Mesendoderm (in vitro differentiated cells): Measurements from ENCODE around the gene EMC1.
"Not testable (repeated sequence)": the region's sequence is repeated elsewhere in the genome, so short reads cannot be mapped to it uniquely, and the experiment has no call there.

Source experiments
- DNase-seq: peaks from one replicate; pipeline ENCODE4 v3.0.0; 2013
- H2AK5ac ChIP-seq: 2 replicates; pipeline ENCODE4 v1.6.1; 2013; ENCODE audit warnings: low read length, inconsistent platforms
- H2BK120ac ChIP-seq: 2 replicates; pipeline ENCODE4 v1.6.1; 2013; ENCODE audit warnings: low read depth, mild to moderate bottlenecking, low read length, moderate library complexity, mixed read lengths
- H2BK15ac ChIP-seq: replicated peaks from 2 replicates; pipeline ENCODE4 v1.6.1; 2013; ENCODE audit warnings: low read depth, mild to moderate bottlenecking, moderate library complexity
- H2BK5ac ChIP-seq: 2 replicates; pipeline ENCODE4 v1.6.1; 2013; ENCODE audit warnings: low read length, inconsistent platforms
- H3K18ac ChIP-seq: 2 replicates; pipeline ENCODE4 v1.6.1; 2013; ENCODE audit warnings: mild to moderate bottlenecking, low read length, mixed read lengths
- H3K23ac ChIP-seq: one replicate; pipeline ENCODE4 v1.6.1; 2013; ENCODE audit warnings: low read length
- H3K27ac ChIP-seq: 2 replicates; pipeline ENCODE4 v1.5.1; 2013; ENCODE audit warnings: low read depth, mild to moderate bottlenecking, inconsistent platforms, low read length, moderate library complexity
- H3K27me3 ChIP-seq: 2 replicates; pipeline ENCODE4 v1.6.1; 2013; ENCODE audit warnings: low read length, control low read depth, mild to moderate bottlenecking, inconsistent platforms; ENCODE audit not compliant: insufficient read depth, poor library complexity
- H3K36me3 ChIP-seq: 2 replicates; pipeline ENCODE4 v1.6.1; 2013; ENCODE audit warnings: low read length, inconsistent platforms; ENCODE audit not compliant: control insufficient read depth, insufficient read depth
- H3K4ac ChIP-seq: one replicate; pipeline ENCODE4 v1.6.1; 2013; ENCODE audit warnings: low read depth, mild to moderate bottlenecking, low read length, moderate library complexity
- H3K4me1 ChIP-seq: 2 replicates; pipeline ENCODE4 v1.6.1; 2013; ENCODE audit warnings: low read depth, low read length, inconsistent platforms; ENCODE audit not compliant: control insufficient read depth
- H3K4me2 ChIP-seq: 2 replicates; pipeline ENCODE4 v1.6.1; 2013; ENCODE audit warnings: low read length
- H3K4me3 ChIP-seq: 2 replicates; pipeline ENCODE4 v1.5.1; 2013; ENCODE audit warnings: mild to moderate bottlenecking, low read length
- H3K56ac ChIP-seq: one replicate; pipeline ENCODE4 v1.6.1; 2013; ENCODE audit warnings: low read length
- H3K79me1 ChIP-seq: 2 replicates; pipeline ENCODE4 v1.6.1; 2013; ENCODE audit warnings: low read length, inconsistent platforms
- H3K79me2 ChIP-seq: 2 replicates; pipeline ENCODE4 v1.6.1; 2013; ENCODE audit warnings: mild to moderate bottlenecking, low read length; ENCODE audit not compliant: control insufficient read depth, insufficient read depth
- H3K9ac ChIP-seq: 2 replicates; pipeline ENCODE4 v1.6.1; 2013; ENCODE audit warnings: low read length, inconsistent platforms
- H4K5ac ChIP-seq: one replicate; pipeline ENCODE4 v1.6.1; 2013; ENCODE audit warnings: low read length
- H4K8ac ChIP-seq: one replicate; pipeline ENCODE4 v1.6.1; 2013; ENCODE audit warnings: low read depth, mild to moderate bottlenecking, control low read depth, low read length, moderate library complexity
- WGBS: extraction: QIAGEN DNeasy Blood & Tissue Kit; methylation state at CpG from one replicate; pipeline ENCODE4 v1.1.7; 2013; ENCODE audit warnings: low lambda C conversion rate, missing lambda C conversion rate; ENCODE audit not compliant: insufficient coverage; ENCODE audit errors: extremely low coverage; 5-methylcytosine and 5-hydroxymethylcytosine counted together

Gene EMC1

GRCh38 chr1:19257178-19257914, 6.0 kb upstream of the EMC1 start:
- no peak overlapping the region for H2BK120ac ChIP-seq

GRCh38 chr1:19256301-19256700, 5.0 kb upstream of the EMC1 start:
- not testable (repeated sequence) for H3K4me2 ChIP-seq

More at GRCh38 chr1:19257178-19257914, 6.0 kb upstream of the EMC1 start:
- Histone ChIP-seq H3K4ac (no peak overlapping the region), H2BK15ac (no peak overlapping the region), H3K79me1 (peaks cover 14% of the 10 kb centered on the region), H3K9ac (no peak overlapping the region), H3K27me3 (no peaks in the 10 kb centered on the region), H3K27ac (no peak overlapping the region), H3K23ac (no peak overlapping the region), H3K4me3 (no peak overlapping the region), H2AK5ac (no peak overlapping the region), H3K79me2 (peaks cover 35% of the 10 kb centered on the region), H3K4me1 (peaks cover 4% of the 10 kb centered on the region), H3K18ac (no peak overlapping the region), H4K5ac (no peak overlapping the region), H3K56ac (no peak overlapping the region), H3K4me2 (no peak overlapping the region), H2BK5ac (no peak overlapping the region), H4K8ac (no peak overlapping the region), H3K36me3 (peaks cover 18% of the 10 kb centered on the region)
- no CpG with 5 or more reads among the region's 15 CpGs for WGBS
- no peak for DNase-seq

DNA sequence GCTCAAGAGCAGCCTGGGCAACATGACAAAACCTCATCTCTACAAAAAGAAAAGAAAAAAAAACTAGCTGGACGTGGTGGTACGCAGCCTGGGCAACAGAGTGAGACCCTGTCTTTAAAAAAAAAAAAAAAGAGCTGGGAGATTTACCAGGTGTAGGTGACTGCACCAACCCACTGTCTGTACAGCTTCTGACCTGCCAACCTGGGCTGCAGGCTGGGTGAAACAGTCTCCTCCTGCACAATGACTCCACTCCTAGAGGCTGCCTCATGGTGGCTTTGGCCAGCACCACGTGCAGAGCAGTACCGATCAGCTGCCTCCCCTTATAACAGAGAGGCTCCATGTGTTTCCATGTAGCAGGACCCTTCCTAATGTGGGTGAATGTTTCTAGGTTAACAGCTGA, 4.0 kb upstream of the EMC1 start:
- Histone ChIP-seq H3K9ac (no peak overlapping the region), H3K79me1 (peaks cover 22% of the 10 kb centered on the region), H3K36me3 (peaks cover 14% of the 10 kb centered on the region), H3K79me2 (peaks cover 52% of the 10 kb centered on the region), H2BK5ac (no peak overlapping the region), H3K18ac (no peak overlapping the region), H4K8ac (no peak overlapping the region), H3K4me1 (peaks cover 6% of the 10 kb centered on the region), H3K23ac (no peak overlapping the region), H3K4ac (no peak overlapping the region), H2AK5ac (no peak overlapping the region), H4K5ac (no peak overlapping the region), H2BK120ac (no peak overlapping the region), H3K4me3 (no peak overlapping the region), H2BK15ac (no peak overlapping the region), H3K4me2 (no peak overlapping the region), H3K27ac (no peak overlapping the region), H3K56ac (no peak overlapping the region), H3K27me3 (no peaks in the 10 kb centered on the region)
- WGBS = no CpG with 5 or more reads among the region's 4 CpGs
- no peak for DNase-seq

More at GRCh38 chr1:19256301-19256700, 5.0 kb upstream of the EMC1 start:
- H3K4ac ChIP-seq, H3K4me3 ChIP-seq, H2AK5ac ChIP-seq, H3K56ac ChIP-seq, H3K9ac ChIP-seq, H2BK5ac ChIP-seq, H3K27me3 ChIP-seq, H4K8ac ChIP-seq, H3K23ac ChIP-seq, H2BK15ac ChIP-seq, DNase-seq, H4K5ac ChIP-seq, H3K4me1 ChIP-seq, H2BK120ac ChIP-seq, H3K18ac ChIP-seq, H3K27ac ChIP-seq: not testable (repeated sequence)
- peaks cover 18% of the 10 kb centered on the region for H3K36me3 ChIP-seq
- WGBS = no CpG with 5 or more reads among the region's 5 CpGs
- peaks cover 17% of the 10 kb centered on the region for H3K79me1 ChIP-seq
- peaks cover 42% of the 10 kb centered on the region for H3K79me2 ChIP-seq

DNA sequence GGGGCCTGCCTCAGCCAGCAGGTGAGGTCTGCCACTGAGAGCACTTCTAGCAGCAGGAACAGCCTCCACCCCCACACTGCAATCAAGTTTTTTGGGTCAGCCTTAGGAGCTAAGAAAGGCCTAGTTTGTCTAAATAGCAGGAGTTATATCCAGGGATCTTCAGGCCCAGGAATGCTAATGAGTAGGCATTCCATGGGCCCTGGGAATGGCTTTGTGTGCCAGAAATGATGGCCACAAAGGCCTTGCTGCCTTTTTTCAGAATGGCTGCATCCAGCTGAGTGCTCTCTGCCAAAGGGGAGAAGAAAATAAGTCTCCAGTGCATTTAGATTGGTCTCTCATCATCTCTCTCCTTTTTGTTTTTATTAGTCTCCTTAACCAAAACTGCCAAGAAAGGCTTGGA, 3.1 kb upstream of the EMC1 start:
- Histone ChIP-seq H4K8ac (no peak overlapping the region), H3K36me3 (peaks cover 10% of the 10 kb centered on the region), H3K18ac (no peak overlapping the region), H3K4me2 (no peak overlapping the region), H3K56ac (no peak overlapping the region), H2BK120ac (no peak overlapping the region), H3K23ac (no peak overlapping the region), H2BK15ac (no peak overlapping the region), H3K9ac (no peak overlapping the region), H4K5ac (no peak overlapping the region), H3K4ac (no peak overlapping the region), H3K27ac (no peak overlapping the region), H3K4me3 (no peak overlapping the region), H3K27me3 (no peaks in the 10 kb centered on the region), H3K79me1 (peaks cover 22% of the 10 kb centered on the region), H3K79me2 (peaks cover 59% of the 10 kb centered on the region), H3K4me1 (peaks cover 6% of the 10 kb centered on the region), H2AK5ac (no peak overlapping the region), H2BK5ac (no peak overlapping the region)
- peak; percentile 33 for DNase-seq

- H3K4me2 ChIP-seq = peak overlapping the region; percentile 88
- H3K27me3 ChIP-seq = no peaks in the 10 kb centered on the region
- H3K9ac ChIP-seq = peak overlapping the region; percentile 95
- H3K23ac ChIP-seq = no peak overlapping the region
- peaks cover 22% of the 10 kb centered on the region for H3K79me1 ChIP-seq
- no peak overlapping the region for H2BK15ac ChIP-seq
- DNase-seq = peak; percentile 38
- no peak overlapping the region for H2BK120ac ChIP-seq
- no peaks in the 10 kb centered on the region for H3K36me3 ChIP-seq
- H3K79me2 ChIP-seq = peaks cover 68% of the 10 kb centered on the region
- no peak overlapping the region for H3K27ac ChIP-seq
- peak overlapping the region; percentile 100 for H3K4me3 ChIP-seq
- peak overlapping the region; percentile 82 for H2AK5ac ChIP-seq
- peak overlapping the region; percentile 18 for H3K4ac ChIP-seq
- H2BK5ac ChIP-seq = no peak overlapping the region
- WGBS = no CpG with 5 or more reads among the region's 14 CpGs
- H3K4me1 ChIP-seq = peaks cover 6% of the 10 kb centered on the region
- no peak overlapping the region for H4K8ac ChIP-seq
- peak overlapping the region; percentile 100 for H3K56ac ChIP-seq
- H3K18ac ChIP-seq = no peak overlapping the region
- H4K5ac ChIP-seq = no peak overlapping the region
Observed at GRCh38 chr1:19250629-19251304, 557 bp downstream of the EMC1 start.
